ENCODE data around the gene TMEM38B.
"Not testable (repeated sequence)": the region's sequence is repeated elsewhere in the genome, so short reads cannot be mapped to it uniquely, and the experiment has no call there.

The TMEM38B gene

GRCh38 chr9:105686936-105687335, 7.4 kb upstream of the TMEM38B start:
- Histone ChIP-seq H3K9me3 (replicated peaks; ENCODE audit: low read length) (no peaks in the 10 kb centered on the region), H3K36me3 (ENCODE audit: insufficient read depth, low read length) (no peaks in the 10 kb centered on the region), H3K4me1 (ENCODE audit: control insufficient read depth, insufficient read depth, low read length) (no peaks in the 10 kb centered on the region), H3K9ac (ENCODE audit: low read depth, low read length) (no peak overlapping the region), H3K4me2 (ENCODE audit: low read length) (no peak overlapping the region), H3K27me3 (ENCODE audit: control insufficient read depth, insufficient read depth, low read length) (peaks cover 7% of the 10 kb centered on the region), H3K4me3 (ENCODE audit: low read length) (no peak overlapping the region)

- H3K4me1 ChIP-seq (ENCODE audit: control insufficient read depth, insufficient read depth, low read length): peaks cover 11% of the 10 kb centered on the region
- H3K4me3 ChIP-seq (ENCODE audit: low read length): no peak overlapping the region
- H3K27me3 ChIP-seq (ENCODE audit: control insufficient read depth, insufficient read depth, low read length): peaks cover 21% of the 10 kb centered on the region
- H3K9ac ChIP-seq (ENCODE audit: low read depth, low read length): no peak overlapping the region
- no peak overlapping the region for H3K4me2 ChIP-seq (ENCODE audit: low read length)
- no peaks in the 10 kb centered on the region for H3K36me3 ChIP-seq (ENCODE audit: insufficient read depth, low read length)
- no peaks in the 10 kb centered on the region for H3K9me3 ChIP-seq (replicated peaks; ENCODE audit: low read length)
Measured at GRCh38 chr9:105690742-105691141, 3.6 kb upstream of the TMEM38B start.

DNA sequence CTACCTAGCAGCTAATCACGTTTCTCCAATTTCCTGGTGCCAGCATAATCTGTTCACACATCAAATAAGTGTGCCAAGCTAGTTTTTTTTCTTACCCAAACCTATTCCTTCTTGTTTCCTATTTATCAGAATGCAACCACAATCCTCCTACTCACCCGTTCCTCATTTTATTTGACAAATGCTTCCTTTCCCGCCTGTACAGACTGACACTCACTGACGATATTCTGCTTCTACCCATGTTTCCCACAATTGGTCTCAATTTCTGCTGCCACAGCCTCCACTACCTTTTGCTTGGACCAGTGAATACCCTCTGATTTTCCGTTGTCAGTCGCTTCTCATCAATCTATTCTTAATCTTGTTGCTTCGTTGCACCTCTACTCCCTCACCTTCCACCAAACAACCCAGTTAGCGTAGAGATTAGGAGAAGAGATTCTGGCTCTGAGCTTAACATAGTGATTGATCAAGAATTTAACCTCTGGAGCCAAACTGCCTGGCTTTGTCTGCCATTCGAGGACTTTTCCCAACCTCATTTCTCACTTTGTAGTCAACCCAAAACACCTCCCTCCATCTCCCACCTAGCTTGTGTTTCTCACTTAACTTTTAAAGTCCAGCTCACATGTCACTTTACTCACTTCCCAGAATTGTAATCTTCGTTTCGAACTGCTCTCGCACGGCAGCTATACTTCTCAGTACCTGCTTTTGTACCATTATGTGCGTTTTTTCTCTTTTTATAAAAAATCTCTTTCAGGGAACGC, 729 bp upstream of the TMEM38B start:
- no peaks in the 10 kb centered on the region for H3K9me3 ChIP-seq (replicated peaks; ENCODE audit: low read length)
- H3K4me1 ChIP-seq (ENCODE audit: control insufficient read depth, insufficient read depth, low read length): peaks cover 11% of the 10 kb centered on the region
- peaks cover 21% of the 10 kb centered on the region for H3K27me3 ChIP-seq (ENCODE audit: control insufficient read depth, insufficient read depth, low read length)
- peak overlapping the region; percentile 76 for H3K9ac ChIP-seq (ENCODE audit: low read depth, low read length)
- peak overlapping the region; percentile 84 for H3K4me2 ChIP-seq (ENCODE audit: low read length)
- H3K36me3 ChIP-seq (ENCODE audit: insufficient read depth, low read length): no peaks in the 10 kb centered on the region
- peak overlapping the region; percentile 90 for H3K4me3 ChIP-seq (ENCODE audit: low read length)

DNA sequence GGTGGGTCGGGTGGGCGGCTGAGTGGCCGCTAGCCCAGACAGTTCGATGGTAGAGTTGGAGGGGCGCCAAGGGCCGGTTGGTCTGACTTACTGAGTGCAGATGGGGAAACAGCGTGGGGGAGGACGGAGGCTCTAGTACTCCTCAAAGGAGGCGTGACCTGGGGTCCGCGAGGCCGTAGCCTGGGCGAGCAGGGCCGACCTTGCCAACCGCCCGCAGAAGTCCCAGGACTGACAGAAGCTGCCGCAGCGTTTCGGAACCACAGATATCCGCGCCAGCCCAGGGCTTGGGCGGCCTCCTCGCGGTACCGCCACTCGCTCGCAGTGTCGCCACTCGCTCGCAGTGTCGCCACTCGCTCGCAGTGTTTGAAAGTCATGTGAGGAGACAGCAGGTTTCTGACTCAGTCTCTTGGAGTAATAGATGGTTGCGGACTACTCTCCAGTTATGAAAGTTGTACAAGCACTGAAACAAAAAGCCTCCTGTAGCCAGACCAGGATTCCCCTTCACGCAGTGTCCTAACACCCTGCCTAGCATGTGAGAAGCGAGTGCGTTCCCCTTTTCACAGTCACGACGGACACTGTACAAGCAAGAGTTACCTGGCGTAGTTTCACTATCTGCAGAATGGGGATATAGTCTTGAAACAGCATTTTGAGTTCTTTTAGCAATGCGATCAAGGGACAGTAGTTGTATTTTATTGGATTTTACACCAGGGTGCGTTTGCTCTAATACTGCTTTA, 674 bp downstream of the TMEM38B start:
- Histone ChIP-seq H3K9me3 (replicated peaks; ENCODE audit: low read length) (no peaks in the 10 kb centered on the region), H3K9ac (ENCODE audit: low read depth, low read length) (peak overlapping the region; percentile 76), H3K36me3 (ENCODE audit: insufficient read depth, low read length) (no peaks in the 10 kb centered on the region), H3K4me3 (ENCODE audit: low read length) (peak overlapping the region; percentile 90), H3K27me3 (ENCODE audit: control insufficient read depth, insufficient read depth, low read length) (peaks cover 18% of the 10 kb centered on the region), H3K4me1 (ENCODE audit: control insufficient read depth, insufficient read depth, low read length) (peaks cover 11% of the 10 kb centered on the region), H3K4me2 (ENCODE audit: low read length) (peak overlapping the region; percentile 84)

- Histone ChIP-seq H3K27me3 (ENCODE audit: control insufficient read depth, insufficient read depth, low read length) (peaks cover 16% of the 10 kb centered on the region), H3K4me1 (ENCODE audit: control insufficient read depth, insufficient read depth, low read length) (peaks cover 11% of the 10 kb centered on the region), H3K36me3 (ENCODE audit: insufficient read depth, low read length) (no peaks in the 10 kb centered on the region), H3K9me3 (replicated peaks; ENCODE audit: low read length) (no peaks in the 10 kb centered on the region), H3K4me2 (ENCODE audit: low read length) (no peak overlapping the region), H3K9ac (ENCODE audit: low read depth, low read length) (no peak overlapping the region), H3K4me3 (ENCODE audit: low read length) (no peak overlapping the region)
Measured at GRCh38 chr9:105696219-105696793, 2.0 kb downstream of the TMEM38B start.

DNA sequence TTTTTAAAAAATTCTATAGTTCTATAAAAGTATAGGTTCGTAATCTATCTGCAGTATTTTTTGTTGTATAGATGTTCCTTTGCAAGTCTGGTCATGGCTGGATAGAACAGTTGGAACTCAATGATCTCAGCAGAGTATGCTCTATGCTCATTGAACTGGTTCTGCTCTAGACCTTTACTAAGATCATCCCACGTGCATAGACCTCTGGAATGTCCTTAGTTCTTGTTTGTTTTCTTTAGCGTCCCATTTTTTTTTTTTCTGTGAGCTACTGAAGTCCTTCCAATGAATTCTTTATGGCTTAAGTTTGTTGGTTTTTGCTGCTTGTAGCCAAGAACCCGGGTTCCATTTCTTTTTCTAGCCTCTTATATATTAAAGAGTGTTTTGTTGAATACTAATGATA, 3.5 kb downstream of the TMEM38B start:
- H3K27me3 ChIP-seq (ENCODE audit: control insufficient read depth, insufficient read depth, low read length): peaks cover 10% of the 10 kb centered on the region
- no peaks in the 10 kb centered on the region for H3K36me3 ChIP-seq (ENCODE audit: insufficient read depth, low read length)
- H3K4me1 ChIP-seq (ENCODE audit: control insufficient read depth, insufficient read depth, low read length): peaks cover 11% of the 10 kb centered on the region
- no peak overlapping the region for H3K4me3 ChIP-seq (ENCODE audit: low read length)
- H3K9ac ChIP-seq (ENCODE audit: low read depth, low read length): no peak overlapping the region
- H3K9me3 ChIP-seq (replicated peaks; ENCODE audit: low read length): no peaks in the 10 kb centered on the region
- no peak overlapping the region for H3K4me2 ChIP-seq (ENCODE audit: low read length)

GRCh38 chr9:105698348-105698870, 4.1 kb downstream of the TMEM38B start:
- no peak overlapping the region for H3K9ac ChIP-seq (ENCODE audit: low read depth, low read length)
- peaks cover 9% of the 10 kb centered on the region for H3K4me1 ChIP-seq (ENCODE audit: control insufficient read depth, insufficient read depth, low read length)
- H3K9me3 ChIP-seq (replicated peaks; ENCODE audit: low read length): no peaks in the 10 kb centered on the region

DNA sequence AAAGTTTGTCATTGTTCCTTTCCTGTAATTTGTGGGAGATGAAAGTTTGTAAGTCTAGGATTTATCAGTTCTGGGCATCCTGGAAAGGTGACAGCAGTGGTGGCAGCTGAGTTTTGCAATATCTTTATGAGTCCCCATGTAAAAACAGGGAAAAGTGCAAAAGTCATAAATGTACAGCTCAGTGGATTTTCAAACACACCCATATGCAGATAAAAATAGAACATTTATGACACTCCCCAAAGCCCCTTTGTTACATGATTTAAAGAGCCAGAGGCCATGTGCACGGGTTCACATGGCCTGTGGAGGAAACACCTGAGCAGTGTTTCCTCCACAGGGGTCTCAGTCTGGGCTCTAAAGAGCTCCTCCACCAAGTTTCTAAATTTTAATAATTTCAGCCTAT, 6.3 kb downstream of the TMEM38B start:
- H3K4me1 ChIP-seq (ENCODE audit: control insufficient read depth, insufficient read depth, low read length): no peaks in the 10 kb centered on the region
- no peak overlapping the region for H3K4me3 ChIP-seq (ENCODE audit: low read length)
- H3K4me2 ChIP-seq (ENCODE audit: low read length): no peak overlapping the region
- H3K9ac ChIP-seq (ENCODE audit: low read depth, low read length): no peak overlapping the region
- H3K27me3 ChIP-seq (ENCODE audit: control insufficient read depth, insufficient read depth, low read length): no peaks in the 10 kb centered on the region
- H3K9me3 ChIP-seq (replicated peaks; ENCODE audit: low read length): no peaks in the 10 kb centered on the region
- H3K36me3 ChIP-seq (ENCODE audit: insufficient read depth, low read length): no peaks in the 10 kb centered on the region

More at GRCh38 chr9:105698348-105698870, 4.1 kb downstream of the TMEM38B start:
- H3K4me3 ChIP-seq (ENCODE audit: low read length): no peak overlapping the region
- H3K4me2 ChIP-seq (ENCODE audit: low read length): no peak overlapping the region
- H3K27me3 ChIP-seq (ENCODE audit: control insufficient read depth, insufficient read depth, low read length): peaks cover 5% of the 10 kb centered on the region
- no peaks in the 10 kb centered on the region for H3K36me3 ChIP-seq (ENCODE audit: insufficient read depth, low read length)

GRCh38 chr9:105701145-105701544, 6.8 kb downstream of the TMEM38B start:
- Histone ChIP-seq H3K9ac (ENCODE audit: low read depth, low read length) (no peak overlapping the region), H3K9me3 (replicated peaks; ENCODE audit: low read length) (no peaks in the 10 kb centered on the region), H3K27me3 (ENCODE audit: control insufficient read depth, insufficient read depth, low read length) (no peaks in the 10 kb centered on the region), H3K4me1 (ENCODE audit: control insufficient read depth, insufficient read depth, low read length) (no peaks in the 10 kb centered on the region), H3K4me2 (ENCODE audit: low read length) (no peak overlapping the region), H3K4me3 (ENCODE audit: low read length) (no peak overlapping the region), H3K36me3 (ENCODE audit: insufficient read depth, low read length) (no peaks in the 10 kb centered on the region)

DNA sequence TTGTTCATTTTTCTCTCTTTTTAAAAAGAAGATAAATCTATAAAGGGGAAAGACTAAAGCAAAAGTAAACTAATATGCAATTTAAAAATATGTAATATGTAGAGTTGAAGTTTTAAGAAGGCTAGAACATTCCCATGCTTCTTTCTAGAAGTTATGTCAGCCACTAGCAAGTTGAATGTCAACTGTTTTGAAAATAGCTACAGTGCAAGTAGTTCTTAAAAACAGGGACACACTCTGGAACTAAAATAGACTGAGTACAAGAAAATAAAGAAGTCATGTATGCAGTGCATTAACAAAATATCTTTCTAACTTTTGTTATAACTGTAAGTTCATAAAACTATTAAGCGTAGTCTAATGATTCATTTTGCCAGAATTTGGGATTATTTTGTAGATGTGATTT, 7.9 kb downstream of the TMEM38B start:
- Histone ChIP-seq H3K36me3 (ENCODE audit: insufficient read depth, low read length) (no peaks in the 10 kb centered on the region), H3K9ac (ENCODE audit: low read depth, low read length) (no peak overlapping the region), H3K4me2 (ENCODE audit: low read length) (no peak overlapping the region), H3K4me3 (ENCODE audit: low read length) (no peak overlapping the region), H3K9me3 (replicated peaks; ENCODE audit: low read length) (no peaks in the 10 kb centered on the region), H3K4me1 (ENCODE audit: control insufficient read depth, insufficient read depth, low read length) (no peaks in the 10 kb centered on the region), H3K27me3 (ENCODE audit: control insufficient read depth, insufficient read depth, low read length) (no peaks in the 10 kb centered on the region)

DNA sequence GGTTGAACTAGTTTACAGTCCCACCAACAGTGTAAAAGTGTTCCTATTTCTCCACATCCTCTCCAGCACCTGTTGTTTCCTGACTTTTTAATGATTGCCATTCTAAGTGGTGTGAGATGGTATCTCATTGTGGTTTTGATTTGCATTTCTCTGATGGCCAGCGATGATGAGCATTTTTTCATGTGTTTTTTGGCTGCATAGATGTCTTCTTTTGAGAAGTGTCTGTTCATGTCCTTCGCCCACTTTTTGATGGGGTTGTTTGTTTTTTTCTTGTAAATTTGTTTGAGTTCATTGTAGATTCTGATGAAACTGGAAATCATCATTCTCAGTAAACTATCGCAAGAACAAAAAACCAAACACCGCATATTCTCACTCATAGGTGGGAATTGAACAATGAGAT, 9.3 kb downstream of the TMEM38B start:
- H3K4me1 ChIP-seq (ENCODE audit: control insufficient read depth, insufficient read depth, low read length); H3K4me3 ChIP-seq (ENCODE audit: low read length); H3K9ac ChIP-seq (ENCODE audit: low read depth, low read length); H3K27me3 ChIP-seq (ENCODE audit: control insufficient read depth, insufficient read depth, low read length); H3K4me2 ChIP-seq (ENCODE audit: low read length); H3K36me3 ChIP-seq (ENCODE audit: insufficient read depth, low read length); H3K9me3 ChIP-seq (replicated peaks; ENCODE audit: low read length): not testable (repeated sequence)
